Subcutaneous adipose tissue (tissue), 4 donors: ENCODE results near the gene MOCS2. TPM values are rescaled to one million over a fixed set of nuclear protein-coding genes. Genes with fewer than 3 reads are reported as not detected.

Experiments used
- total RNA-seq, 4 donors: library from RNA; depleted of rRNA; stranded (reverse); fragments of >200 nt; gene quantifications; one replicate each; pipeline ENCODE4 v1.1.0, GENCODE V29; 2016
- TF ChIP-seq, protein P1 (sequence below): fragments of 450-650 bp; IDR thresholded peaks from one replicate; pipeline ENCODE4 v1.5.1; 2016; ENCODE audit warnings: low read depth, mild to moderate bottlenecking, control low read depth, antibody characterized with exemption, moderate library complexity

Gene MOCS2
- total RNA-seq, 4 donors from 2014 or later = 30.5 to 82.8 (median 41.5) TPM

DNA sequence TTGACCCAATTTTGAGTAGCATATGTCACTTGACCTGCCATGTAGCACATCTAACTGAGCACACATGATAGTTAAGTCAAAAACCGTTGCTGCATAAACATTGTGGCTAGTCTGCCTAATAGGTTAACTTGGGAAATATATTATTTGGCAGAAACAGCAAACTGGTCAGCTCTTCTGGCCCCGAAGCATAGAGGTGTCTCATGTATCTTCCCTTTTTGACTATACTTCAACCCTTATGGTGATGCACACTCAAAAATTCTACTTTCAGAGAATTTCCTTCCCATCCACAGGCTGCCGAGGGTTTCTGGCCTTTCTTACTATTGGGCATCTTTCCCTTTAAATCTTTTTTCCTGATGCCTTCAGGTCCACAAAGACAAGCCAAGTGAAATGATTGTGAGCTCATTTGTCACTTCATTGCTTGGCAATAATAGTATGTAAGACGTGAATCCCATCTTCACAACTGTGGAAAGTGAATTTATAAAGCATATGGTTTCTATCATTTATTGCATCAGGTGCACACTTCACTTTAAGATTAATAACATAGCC lies 41.2 kb downstream of the MOCS2 start:
- TF ChIP-seq, protein P1, sequence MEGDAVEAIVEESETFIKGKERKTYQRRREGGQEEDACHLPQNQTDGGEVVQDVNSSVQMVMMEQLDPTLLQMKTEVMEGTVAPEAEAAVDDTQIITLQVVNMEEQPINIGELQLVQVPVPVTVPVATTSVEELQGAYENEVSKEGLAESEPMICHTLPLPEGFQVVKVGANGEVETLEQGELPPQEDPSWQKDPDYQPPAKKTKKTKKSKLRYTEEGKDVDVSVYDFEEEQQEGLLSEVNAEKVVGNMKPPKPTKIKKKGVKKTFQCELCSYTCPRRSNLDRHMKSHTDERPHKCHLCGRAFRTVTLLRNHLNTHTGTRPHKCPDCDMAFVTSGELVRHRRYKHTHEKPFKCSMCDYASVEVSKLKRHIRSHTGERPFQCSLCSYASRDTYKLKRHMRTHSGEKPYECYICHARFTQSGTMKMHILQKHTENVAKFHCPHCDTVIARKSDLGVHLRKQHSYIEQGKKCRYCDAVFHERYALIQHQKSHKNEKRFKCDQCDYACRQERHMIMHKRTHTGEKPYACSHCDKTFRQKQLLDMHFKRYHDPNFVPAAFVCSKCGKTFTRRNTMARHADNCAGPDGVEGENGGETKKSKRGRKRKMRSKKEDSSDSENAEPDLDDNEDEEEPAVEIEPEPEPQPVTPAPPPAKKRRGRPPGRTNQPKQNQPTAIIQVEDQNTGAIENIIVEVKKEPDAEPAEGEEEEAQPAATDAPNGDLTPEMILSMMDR = no peak

DNA sequence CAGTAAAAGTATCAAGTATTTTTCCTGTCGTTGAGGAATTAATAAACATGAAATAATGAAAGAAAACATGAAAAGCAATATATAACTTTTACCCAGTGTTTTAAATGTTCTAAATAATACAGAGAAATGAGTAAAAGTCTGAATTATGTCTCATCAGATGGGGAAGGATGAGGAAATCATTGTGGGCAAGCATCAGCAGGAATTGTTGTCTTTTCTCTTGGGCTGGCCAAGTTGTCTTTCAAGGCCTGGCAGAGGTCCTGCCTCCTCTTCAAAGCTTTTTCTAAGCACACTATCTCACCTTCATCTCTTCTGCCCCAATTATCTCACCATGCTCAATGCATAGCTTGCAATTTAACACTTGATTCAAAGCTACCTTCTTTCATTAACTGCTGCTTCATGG lies 41.9 kb downstream of the MOCS2 start:
- TF ChIP-seq, protein P1 = no peak

DNA sequence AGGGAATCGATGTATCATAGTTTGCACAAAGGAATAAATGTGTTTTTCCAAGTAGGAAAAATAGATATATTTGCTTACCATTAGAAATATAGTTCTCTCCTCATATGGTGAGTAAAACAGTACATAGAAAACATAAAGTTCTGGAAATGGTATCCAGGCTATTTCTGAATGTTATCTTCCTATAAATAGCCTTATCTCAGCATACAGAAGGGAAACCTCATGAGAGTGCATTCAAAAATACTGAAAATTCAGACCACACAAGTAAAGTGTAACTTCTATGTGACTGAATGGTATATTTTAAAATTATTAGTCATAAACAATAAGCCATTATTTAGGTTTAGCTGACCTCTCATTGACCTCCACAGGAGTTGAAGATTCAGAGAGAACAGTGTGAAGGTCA lies 43.5 kb downstream of the MOCS2 start:
- TF ChIP-seq, protein P1 = no peak

DNA sequence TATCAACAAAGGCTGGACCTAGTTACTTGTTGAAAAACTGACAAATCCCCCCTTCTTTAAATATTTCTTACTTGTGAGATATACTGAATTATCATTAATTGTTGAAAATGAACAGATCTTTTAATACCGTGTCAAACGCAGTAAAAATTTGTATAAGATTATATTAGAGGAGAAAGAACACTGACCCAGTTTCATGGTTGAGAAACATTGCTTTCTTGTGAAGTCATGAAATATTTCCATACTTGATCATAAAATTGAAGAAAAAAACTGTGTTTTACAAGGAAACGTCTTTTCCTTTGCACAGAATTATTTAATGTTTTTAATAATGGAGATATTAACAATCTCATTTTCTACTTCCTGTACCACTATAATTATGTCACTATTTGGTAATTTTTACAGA lies 45.8 kb downstream of the MOCS2 start:
- TF ChIP-seq, protein P1 = no peak

DNA sequence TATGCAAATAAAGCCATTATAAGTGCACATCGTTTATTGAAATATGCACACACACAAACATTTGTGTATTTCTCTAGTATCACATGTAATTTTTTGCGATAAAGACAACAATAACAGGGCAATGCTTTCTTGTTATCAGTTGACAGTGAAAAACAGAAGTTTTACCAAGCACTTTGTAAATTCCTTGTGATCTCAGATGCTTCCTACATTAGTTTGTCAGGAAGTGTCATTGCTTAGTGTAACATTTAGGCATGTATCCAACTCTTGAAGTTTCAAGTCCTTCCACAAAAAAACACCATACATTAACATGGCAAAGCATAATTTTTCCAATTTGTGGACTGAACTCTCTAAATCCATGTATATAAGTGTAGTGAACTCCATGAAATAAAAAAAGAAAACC lies 46.4 kb downstream of the MOCS2 start:
- TF ChIP-seq, protein P1 = no peak

DNA sequence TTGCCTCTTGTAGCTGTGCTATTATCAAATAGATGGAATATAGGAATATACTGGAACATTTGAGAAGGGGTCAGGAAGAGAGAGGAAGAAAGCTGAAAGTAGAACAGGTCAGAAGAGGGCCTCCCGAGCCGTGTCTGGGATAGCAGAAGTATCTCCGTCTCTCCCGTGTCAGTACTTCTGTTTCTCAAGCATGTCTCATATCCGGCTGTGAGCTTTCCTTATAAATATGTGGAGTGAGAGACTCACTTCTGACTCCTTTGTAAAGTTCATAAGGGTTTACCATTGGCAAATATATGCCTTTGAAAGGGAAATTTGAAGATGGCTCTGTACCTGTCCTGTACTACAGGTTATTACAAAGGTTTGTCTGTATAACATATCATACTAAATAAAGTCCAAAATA lies 50.3 kb downstream of the MOCS2 start:
- TF ChIP-seq, protein P1 = no peak

DNA sequence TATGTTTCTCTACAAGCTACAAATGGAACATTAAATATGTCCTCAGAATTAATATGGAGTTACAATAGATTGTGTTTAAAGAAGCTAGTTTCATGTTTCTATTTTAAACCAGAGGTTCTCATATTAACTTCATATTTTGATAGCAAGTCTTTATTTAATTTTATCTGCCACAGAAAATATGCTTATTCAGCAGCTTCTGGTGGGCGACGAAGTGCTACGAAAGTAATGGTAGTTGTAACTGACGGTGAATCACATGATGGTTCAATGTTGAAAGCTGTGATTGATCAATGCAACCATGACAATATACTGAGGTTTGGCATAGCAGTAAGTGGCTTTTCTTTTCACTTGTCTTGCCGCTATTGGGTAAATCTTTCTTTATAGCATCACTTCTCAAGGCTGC lies 54.2 kb downstream of the MOCS2 start:
- TF ChIP-seq, protein P1 = no peak
